Uterus (tissue), 4 donors: Measurements from ENCODE around the gene CLTC. TPM values are rescaled to one million over a fixed set of nuclear protein-coding genes. Genes with fewer than 3 reads are reported as not detected.

Source experiments
- DNase-seq, 2 donors: peaks; one replicate each; pipeline ENCODE4 v3.0.0-alpha.2; 2019 to 2020
- H3K27ac ChIP-seq, 2 donors: fragments of 200-600 bp; sonication (generic); 1 replicate in 1 of 2; 2 replicates in 1 of 2; pipeline ENCODE4 v1.5.1; 2016 to 2018
- H3K27me3 ChIP-seq, 2 donors: fragments of 200-600 bp; sonication (generic); one replicate each; pipeline ENCODE4 v1.5.1; 2018 to 2019; ENCODE audit warnings: control low read depth in 1 of 2
- H3K36me3 ChIP-seq, 2 donors: fragments of 200-600 bp; sonication (generic); one replicate each; pipeline ENCODE4 v1.5.1; 2019; ENCODE audit warnings: control low read depth in 1 of 2
- H3K4me1 ChIP-seq, 2 donors: fragments of 200-600 bp; sonication (generic); one replicate each; pipeline ENCODE4 v1.5.1; 2018 to 2019; ENCODE audit warnings: control low read depth in 1 of 2
- H3K4me3 ChIP-seq, 2 donors: fragments of 200-600 bp; sonication (generic); 1 replicate in 1 of 2; 2 replicates in 1 of 2; pipeline ENCODE4 v1.5.1; 2018 to 2019; ENCODE audit warnings: mild to moderate bottlenecking in 1 of 2
- H3K9me3 ChIP-seq, 2 donors: fragments of 200-600 bp; sonication (generic); one replicate each; pipeline ENCODE4 v1.5.1; 2019; ENCODE audit warnings: control low read depth in 1 of 2
- CTCF ChIP-seq, 4 experiments: fragments of 200-600 bp in 2 of 4; fragments of 450-650 bp in 2 of 4; sonication (generic) in 2 of 4; IDR thresholded peaks; one replicate each; pipeline ENCODE4 v1.5.1; 2016 to 2019; ENCODE audit warnings: antibody characterized with exemption in 4 of 4, mild to moderate bottlenecking in 2 of 4, moderate library complexity in 1 of 4
- POLR2A ChIP-seq, 2 donors: fragments of 450-650 bp; IDR thresholded peaks; one replicate each; pipeline ENCODE4 v1.6.1; 2016; ENCODE audit warnings: antibody characterized with exemption in 2 of 2, mild to moderate bottlenecking in 1 of 2, moderate library complexity in 1 of 2
- intact Hi-C: fragments of 100-400 bp; cut with DNase I; formaldehyde crosslinking; loops from one replicate; pipeline ENCODE4 v1.15.1; 2023; ENCODE audit warnings: low total_unique reads
- total RNA-seq, 4 donors: library from RNA; depleted of rRNA in 3 of 4; stranded (reverse); fragments of >200 nt in 3 of 4; gene quantifications; one replicate each; pipeline versions ENCODE4 v1.1.0 to v1.2.4, GENCODE V29; 2014 to 2023
- donor health status: DM: yes; HTN: yes; CAD: no.

The CLTC gene
- total RNA-seq, 4 donors from 2014 or later: 89.7 to 463 (median 245) TPM

- peaks cover under 1 to 3% of the 10 kb centered on the region in 2 donors for H3K4me1 ChIP-seq
- no peak for TF ChIP-seq CTCF (IDR thresholded peaks at IDR 0.05)
- no peak for TF ChIP-seq POLR2A (IDR thresholded peaks at IDR 0.05)
- intact Hi-C loops: no loop called here
- no peaks in the 10 kb centered on the region for H3K36me3 ChIP-seq
- H3K27ac ChIP-seq: no peak overlapping the region
- no peaks in the 10 kb centered on the region for H3K9me3 ChIP-seq
- no peak overlapping the region for H3K4me3 ChIP-seq
- H3K27me3 ChIP-seq: no peaks in the 10 kb centered on the region
- DNase-seq: no peak
Observed at GRCh38 chr17:59626756-59627155, 7.1 kb downstream of the CLTC start.

GRCh38 chr17:59627274-59627673 lies 7.6 kb downstream of the CLTC start:
- DNase-seq: no peak
- no peaks in the 10 kb centered on the region for H3K27me3 ChIP-seq
- peaks cover 0 to 3% of the 10 kb centered on the region in 2 donors for H3K4me1 ChIP-seq
- no peaks in the 10 kb centered on the region for H3K9me3 ChIP-seq
- H3K27ac ChIP-seq: no peak overlapping the region
- no peaks in the 10 kb centered on the region for H3K36me3 ChIP-seq
- TF ChIP-seq CTCF (IDR thresholded peaks at IDR 0.05): no peak
- TF ChIP-seq POLR2A (IDR thresholded peaks at IDR 0.05): no peak
- no peak overlapping the region for H3K4me3 ChIP-seq
- intact Hi-C loops: no loop called here

GRCh38 chr17:59627770-59628171 lies 8.1 kb downstream of the CLTC start:
- Histone ChIP-seq H3K4me1 (peaks cover 0 to 3% of the 10 kb centered on the region in 2 donors), H3K36me3 (no peaks in the 10 kb centered on the region), H3K27ac (no peak overlapping the region), H3K4me3 (no peak overlapping the region), H3K9me3 (no peaks in the 10 kb centered on the region), H3K27me3 (no peaks in the 10 kb centered on the region)
- TF ChIP-seq CTCF (IDR thresholded peaks at IDR 0.05) (no peak), POLR2A (IDR thresholded peaks at IDR 0.05) (no peak)
- intact Hi-C loops: no loop called here
- DNase-seq: no peak

- H3K9me3 ChIP-seq: no peaks in the 10 kb centered on the region
- no peaks in the 10 kb centered on the region for H3K4me1 ChIP-seq
- no peaks in the 10 kb centered on the region for H3K27me3 ChIP-seq
- TF ChIP-seq POLR2A (IDR thresholded peaks at IDR 0.05): no peak
- TF ChIP-seq CTCF (IDR thresholded peaks at IDR 0.05): no peak
- no peaks in the 10 kb centered on the region for H3K36me3 ChIP-seq
- H3K4me3 ChIP-seq: no peak overlapping the region
- DNase-seq: no peak
- no peak overlapping the region for H3K27ac ChIP-seq
- intact Hi-C loops: no loop called here
Observed at GRCh38 chr17:59629174-59629573, 9.5 kb downstream of the CLTC start.

- Histone ChIP-seq H3K4me1 (no peaks in the 10 kb centered on the region), H3K27ac (no peak overlapping the region), H3K27me3 (no peaks in the 10 kb centered on the region), H3K9me3 (no peaks in the 10 kb centered on the region), H3K4me3 (no peak overlapping the region), H3K36me3 (no peaks in the 10 kb centered on the region)
- intact Hi-C loops: no loop called here
- no peak for DNase-seq
- TF ChIP-seq POLR2A (IDR thresholded peaks at IDR 0.05): no peak
- TF ChIP-seq CTCF (IDR thresholded peaks at IDR 0.05): no peak
Observed at GRCh38 chr17:59631276-59631675, 11.6 kb downstream of the CLTC start.
